Measurements from ENCODE around the gene FERMT3.

Gene FERMT3

GRCh38 chr11:64173616-64174355 is 32.7 kb upstream of the FERMT3 start:
- no peak for TF ChIP-seq PAX5 (IDR thresholded peaks at IDR 0.05; ENCODE audit: insufficient read depth, low read length, severe bottlenecking)
- no peak for TF ChIP-seq TAF1 (IDR thresholded peaks at IDR 0.05; ENCODE audit: low read depth, low read length)
- TF ChIP-seq SPI1 (IDR thresholded peaks at IDR 0.05; ENCODE audit: low read depth, low read length) = no peak
- no peak for TF ChIP-seq POLR2AphosphoS5 (IDR thresholded peaks at IDR 0.05; ENCODE audit: low read depth, low read length)
- no peak for TF ChIP-seq POU2F2 (IDR thresholded peaks at IDR 0.05; ENCODE audit: low read depth, low read length)
- no peak for TF ChIP-seq POLR2A (IDR thresholded peaks at IDR 0.05; ENCODE audit: low read depth, low read length)
- DNase-seq (ENCODE audit: insufficient read length, low spot score) (no peak), FAIRE-seq (no peak)

- FAIRE-seq (no peak), DNase-seq (ENCODE audit: insufficient read length, low spot score) (no peak)
- no peak for TF ChIP-seq POLR2AphosphoS5 (IDR thresholded peaks at IDR 0.05; ENCODE audit: low read depth, low read length)
- no peak for TF ChIP-seq TAF1 (IDR thresholded peaks at IDR 0.05; ENCODE audit: low read depth, low read length)
- no peak for TF ChIP-seq PAX5 (IDR thresholded peaks at IDR 0.05; ENCODE audit: insufficient read depth, low read length, severe bottlenecking)
- TF ChIP-seq SPI1 (IDR thresholded peaks at IDR 0.05; ENCODE audit: low read depth, low read length) = no peak
- no peak for TF ChIP-seq POU2F2 (IDR thresholded peaks at IDR 0.05; ENCODE audit: low read depth, low read length)
- TF ChIP-seq POLR2A (IDR thresholded peaks at IDR 0.05; ENCODE audit: low read depth, low read length) = no peak
These were observed 29.8 kb upstream of the FERMT3 start for GRCh38 chr11:64176751-64177150.

GRCh38 chr11:64178203-64178602 is 28.3 kb upstream of the FERMT3 start:
- FAIRE-seq (no peak), DNase-seq (ENCODE audit: insufficient read length, low spot score) (no peak)
- TF ChIP-seq TAF1 (IDR thresholded peaks at IDR 0.05; ENCODE audit: low read depth, low read length) (no peak), PAX5 (IDR thresholded peaks at IDR 0.05; ENCODE audit: insufficient read depth, low read length, severe bottlenecking) (no peak), SPI1 (IDR thresholded peaks at IDR 0.05; ENCODE audit: low read depth, low read length) (peak; percentile 91), POLR2A (IDR thresholded peaks at IDR 0.05; ENCODE audit: low read depth, low read length) (no peak), POU2F2 (IDR thresholded peaks at IDR 0.05; ENCODE audit: low read depth, low read length) (peak; percentile 72; the same call in 1 of the 2 replicates), POLR2AphosphoS5 (IDR thresholded peaks at IDR 0.05; ENCODE audit: low read depth, low read length) (no peak)

DNA sequence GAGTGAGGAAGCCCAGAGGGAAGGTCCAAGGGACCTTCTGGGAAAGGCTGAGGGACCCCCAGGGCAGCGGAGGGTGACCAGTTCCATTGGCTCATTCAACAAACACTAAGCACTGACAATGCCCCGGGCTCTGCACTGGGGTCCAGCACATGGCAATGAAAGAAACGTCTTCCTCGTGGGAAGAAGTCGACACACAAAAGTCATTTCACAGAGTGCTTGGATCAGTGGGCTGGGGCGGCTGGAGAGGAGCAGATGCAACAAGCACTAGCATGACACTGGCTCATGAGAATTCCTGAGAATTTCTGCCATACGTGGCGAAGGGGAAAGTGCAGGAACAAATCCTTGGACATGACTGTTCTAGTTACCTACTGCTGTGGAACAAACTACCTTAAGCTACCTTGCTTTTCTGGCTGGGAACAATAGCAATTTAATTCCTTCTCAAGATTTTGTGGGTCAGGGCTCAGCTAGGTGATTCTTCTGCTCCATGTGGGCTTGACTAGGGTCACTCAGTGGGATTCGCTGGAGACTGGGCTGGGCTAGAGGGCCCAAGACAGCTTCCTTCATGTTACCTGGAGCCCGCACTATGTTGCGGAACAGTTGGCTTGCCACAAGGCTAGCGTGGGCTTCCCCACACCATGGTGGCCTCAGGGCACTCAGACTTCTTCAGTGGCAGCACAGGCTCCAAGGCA is 27.4 kb upstream of the FERMT3 start:
- DNase-seq (ENCODE audit: insufficient read length, low spot score) = no peak
- TF ChIP-seq SPI1 (IDR thresholded peaks at IDR 0.05; ENCODE audit: low read depth, low read length) (no peak), POU2F2 (IDR thresholded peaks at IDR 0.05; ENCODE audit: low read depth, low read length) (no peak), TAF1 (IDR thresholded peaks at IDR 0.05; ENCODE audit: low read depth, low read length) (no peak), POLR2A (IDR thresholded peaks at IDR 0.05; ENCODE audit: low read depth, low read length) (no peak), PAX5 (IDR thresholded peaks at IDR 0.05; ENCODE audit: insufficient read depth, low read length, severe bottlenecking) (no peak), POLR2AphosphoS5 (IDR thresholded peaks at IDR 0.05; ENCODE audit: low read depth, low read length) (no peak)
- FAIRE-seq = no peak

DNA sequence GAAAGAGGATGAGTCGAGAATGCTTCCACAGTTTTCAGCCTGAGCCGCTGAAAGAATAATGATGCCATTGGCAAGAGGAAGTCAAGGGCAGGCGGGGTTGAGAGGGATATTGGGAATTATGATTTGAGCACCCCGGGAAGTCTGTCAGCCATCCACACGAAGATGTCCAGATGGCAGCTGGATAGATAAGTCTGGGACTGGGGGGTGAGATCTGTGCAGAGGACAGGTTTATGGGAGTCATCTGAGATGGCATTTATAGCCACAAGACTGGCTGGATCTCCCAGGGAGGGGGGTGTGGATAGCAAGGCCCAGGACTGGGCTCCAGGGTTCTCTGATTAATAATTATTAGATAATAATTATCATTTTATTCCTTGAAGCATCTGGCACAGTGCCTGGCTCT is 25.6 kb upstream of the FERMT3 start:
- FAIRE-seq (no peak), DNase-seq (ENCODE audit: insufficient read length, low spot score) (no peak)
- TF ChIP-seq SPI1 (IDR thresholded peaks at IDR 0.05; ENCODE audit: low read depth, low read length) = no peak
- TF ChIP-seq TAF1 (IDR thresholded peaks at IDR 0.05; ENCODE audit: low read depth, low read length) = no peak
- TF ChIP-seq PAX5 (IDR thresholded peaks at IDR 0.05; ENCODE audit: insufficient read depth, low read length, severe bottlenecking) = no peak
- no peak for TF ChIP-seq POLR2A (IDR thresholded peaks at IDR 0.05; ENCODE audit: low read depth, low read length)

DNA sequence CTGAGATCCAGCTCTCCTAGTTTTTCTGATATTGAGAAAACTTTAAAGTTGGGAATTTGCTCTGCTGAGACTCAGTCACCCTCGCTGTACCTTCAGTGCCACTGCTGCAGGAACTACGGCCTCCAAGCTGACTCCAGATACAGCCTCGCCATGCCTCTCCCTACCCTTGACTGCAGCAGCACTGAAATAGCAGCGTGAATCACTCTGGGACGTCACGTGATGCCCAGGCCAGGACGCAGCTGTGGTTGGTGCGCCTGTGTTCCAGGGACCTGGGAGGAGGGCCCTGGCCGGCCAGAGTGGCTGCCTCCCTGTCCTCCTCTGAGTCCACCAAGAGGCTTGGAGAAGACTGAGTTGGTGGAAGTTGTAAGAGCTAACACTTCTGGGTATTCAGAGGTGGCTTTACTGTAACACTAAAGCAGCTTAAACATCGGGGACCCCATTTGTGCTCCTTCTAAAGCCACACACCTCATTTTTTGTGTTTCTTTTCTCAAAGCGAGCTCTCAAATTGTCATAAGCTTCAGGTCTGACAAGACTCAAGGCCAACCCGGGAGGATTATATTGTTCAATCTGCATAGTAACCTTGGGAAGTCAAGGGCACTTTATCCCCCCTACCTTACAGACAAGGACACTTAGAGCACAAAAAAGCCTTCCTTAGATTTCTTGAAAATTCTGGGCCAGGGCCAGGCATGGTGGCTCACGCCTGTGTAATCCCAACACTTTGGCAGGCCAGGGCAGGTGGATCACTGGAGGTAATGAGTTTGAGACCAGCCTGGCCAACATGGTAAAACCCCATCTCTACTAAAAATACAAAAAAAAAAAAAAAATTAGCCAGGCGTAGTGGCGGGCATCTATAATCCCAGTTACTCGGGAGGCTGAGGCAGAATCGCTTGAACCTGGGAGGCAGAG is 24.8 kb upstream of the FERMT3 start:
- TF ChIP-seq POLR2AphosphoS5 (IDR thresholded peaks at IDR 0.05; ENCODE audit: low read depth, low read length) (no peak), POU2F2 (IDR thresholded peaks at IDR 0.05; ENCODE audit: low read depth, low read length) (0 out of 2 replicates have a peak, but pooled peaks have one; percentile 16), TAF1 (IDR thresholded peaks at IDR 0.05; ENCODE audit: low read depth, low read length) (0 out of 2 replicates have a peak, but pooled peaks have one; percentile 13), PAX5 (IDR thresholded peaks at IDR 0.05; ENCODE audit: insufficient read depth, low read length, severe bottlenecking) (no peak), POLR2A (IDR thresholded peaks at IDR 0.05; ENCODE audit: low read depth, low read length) (peak; percentile 53; the same call in 1 of the 2 replicates)
- peak; percentile 96 for FAIRE-seq
- DNase-seq (ENCODE audit: insufficient read length, low spot score) = peak; percentile 42

DNA sequence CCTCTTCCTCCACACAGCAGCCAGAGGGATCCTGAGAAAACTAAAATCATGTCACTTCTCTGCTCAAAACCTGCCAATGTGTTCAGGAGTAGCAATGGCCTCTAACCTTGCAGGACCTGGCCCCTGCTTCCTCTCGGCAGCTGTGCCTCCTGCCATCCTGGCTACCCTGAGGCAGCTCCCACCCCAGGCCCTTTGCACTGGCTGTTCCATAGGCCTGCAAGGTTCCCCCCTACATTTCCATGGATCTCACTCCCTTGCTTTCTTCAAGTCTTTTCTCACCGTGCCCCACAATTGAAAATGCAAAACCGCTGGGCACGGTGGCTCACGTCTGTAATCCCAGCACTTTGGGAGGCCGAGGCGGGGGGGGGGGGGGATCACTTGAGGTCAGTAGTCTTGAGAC is 22.6 kb upstream of the FERMT3 start:
- DNase-seq (ENCODE audit: insufficient read length, low spot score) = no peak
- no peak for FAIRE-seq
- TF ChIP-seq SPI1 (IDR thresholded peaks at IDR 0.05; ENCODE audit: low read depth, low read length) (no peak), POLR2AphosphoS5 (IDR thresholded peaks at IDR 0.05; ENCODE audit: low read depth, low read length) (no peak), POU2F2 (IDR thresholded peaks at IDR 0.05; ENCODE audit: low read depth, low read length) (no peak), TAF1 (IDR thresholded peaks at IDR 0.05; ENCODE audit: low read depth, low read length) (no peak), PAX5 (IDR thresholded peaks at IDR 0.05; ENCODE audit: insufficient read depth, low read length, severe bottlenecking) (no peak)

DNA sequence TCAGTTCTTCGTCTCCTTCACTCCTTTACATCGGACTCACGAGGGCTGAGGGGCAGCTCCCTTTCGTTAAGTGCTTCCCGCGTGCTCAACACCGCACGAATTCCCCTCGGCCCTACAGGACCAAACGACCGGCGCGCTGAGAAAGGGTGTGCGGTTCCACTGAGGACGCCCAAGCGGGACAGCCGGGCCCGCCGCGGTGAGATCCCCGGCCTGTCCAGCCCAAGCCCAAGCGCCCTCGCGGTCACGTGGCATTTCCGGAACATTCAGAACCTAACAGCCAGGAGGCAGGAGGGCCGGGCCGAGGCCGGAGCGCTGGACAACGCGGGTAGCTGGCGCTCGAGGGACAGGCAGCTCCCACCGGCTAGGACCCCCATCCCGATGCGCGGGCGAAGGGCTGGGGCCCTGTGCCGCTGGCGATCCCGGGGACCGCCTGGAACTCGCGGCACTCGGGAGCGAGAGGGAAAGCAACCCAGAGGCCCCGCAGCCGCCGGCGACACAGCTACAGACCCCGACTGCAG is 21.3 kb upstream of the FERMT3 start:
- FAIRE-seq (no peak), DNase-seq (ENCODE audit: insufficient read length, low spot score) (peak; percentile 39)
- peak; percentile 95 for TF ChIP-seq TAF1 (IDR thresholded peaks at IDR 0.05; ENCODE audit: low read depth, low read length)
- peak; percentile 91 for TF ChIP-seq POLR2A (IDR thresholded peaks at IDR 0.05; ENCODE audit: low read depth, low read length)
- peak; percentile 78; the same call in 1 of the 2 replicates for TF ChIP-seq POU2F2 (IDR thresholded peaks at IDR 0.05; ENCODE audit: low read depth, low read length)
- TF ChIP-seq SPI1 (IDR thresholded peaks at IDR 0.05; ENCODE audit: low read depth, low read length) = no peak
- TF ChIP-seq PAX5 (IDR thresholded peaks at IDR 0.05; ENCODE audit: insufficient read depth, low read length, severe bottlenecking) = no peak
- TF ChIP-seq POLR2AphosphoS5 (IDR thresholded peaks at IDR 0.05; ENCODE audit: low read depth, low read length) = peak; percentile 94
